Lung microvascular endothelial cell (primary cell): ENCODE data around the gene FAM53A. TPM values are rescaled to one million over a fixed set of nuclear protein-coding genes. Genes with fewer than 3 reads are reported as not detected.
"Not testable (repeated sequence)": the region's sequence is repeated elsewhere in the genome, so short reads cannot be mapped to it uniquely, and the experiment has no call there.

Source experiments
- DNase-seq, 2 donors: peaks; one replicate each; pipeline versions ENCODE4 v3.0.0 to v3.0.0-alpha.2; 2010; ENCODE audit warnings: low read depth in 2 of 2
- total RNA-seq: library from RNA; depleted of rRNA; stranded (reverse); fragments of >200 nt; gene quantifications from 2 replicates; pipeline ENCODE4 v1.2.1, GENCODE V29; 2014

Gene FAM53A
- total RNA-seq, 1 donor from 2014 or later = 1.4 TPM

GRCh38 chr4:1607436-1608195, 76.5 kb downstream of the FAM53A start:
- DNase-seq = not testable (repeated sequence)

- DNase-seq = no peak
These were observed 79.4 kb downstream of the FAM53A start for GRCh38 chr4:1604706-1605205.

GRCh38 chr4:1604181-1604705, 79.9 kb downstream of the FAM53A start:
- no peak for DNase-seq

GRCh38 chr4:1603413-1604135, 80.5 kb downstream of the FAM53A start:
- no peak for DNase-seq

GRCh38 chr4:1602655-1603412, 81.3 kb downstream of the FAM53A start:
- no peak for DNase-seq

- no peak for DNase-seq
These were observed 82.1 kb downstream of the FAM53A start for GRCh38 chr4:1601852-1602654.

GRCh38 chr4:1601533-1601835, 82.6 kb downstream of the FAM53A start:
- no peak for DNase-seq

GRCh38 chr4:1600811-1601532, 83.1 kb downstream of the FAM53A start:
- no peak for DNase-seq

- no peak for DNase-seq
These were observed 83.8 kb downstream of the FAM53A start for GRCh38 chr4:1600211-1600780.

GRCh38 chr4:1599491-1600210, 84.5 kb downstream of the FAM53A start:
- no peak for DNase-seq

- DNase-seq = no peak
These were observed 85.1 kb downstream of the FAM53A start for GRCh38 chr4:1599026-1599481.

- DNase-seq = no peak
These were observed 85.7 kb downstream of the FAM53A start for GRCh38 chr4:1598206-1599025.

- no peak for DNase-seq
These were observed 86.8 kb downstream of the FAM53A start for GRCh38 chr4:1597021-1597931.

GRCh38 chr4:1596393-1596792, 87.7 kb downstream of the FAM53A start:
- DNase-seq = no peak

GRCh38 chr4:1595789-1596325, 88.3 kb downstream of the FAM53A start:
- no peak for DNase-seq

- DNase-seq = no peak
These were observed 89.0 kb downstream of the FAM53A start for GRCh38 chr4:1594871-1595788.
